ENCODE results near the gene CFAP65. TPM values are rescaled to one million over a fixed set of nuclear protein-coding genes. Genes with fewer than 3 reads are reported as not detected.

Gene CFAP65
- total RNA-seq, 3 donors from 2014 or later: not detected

DNA sequence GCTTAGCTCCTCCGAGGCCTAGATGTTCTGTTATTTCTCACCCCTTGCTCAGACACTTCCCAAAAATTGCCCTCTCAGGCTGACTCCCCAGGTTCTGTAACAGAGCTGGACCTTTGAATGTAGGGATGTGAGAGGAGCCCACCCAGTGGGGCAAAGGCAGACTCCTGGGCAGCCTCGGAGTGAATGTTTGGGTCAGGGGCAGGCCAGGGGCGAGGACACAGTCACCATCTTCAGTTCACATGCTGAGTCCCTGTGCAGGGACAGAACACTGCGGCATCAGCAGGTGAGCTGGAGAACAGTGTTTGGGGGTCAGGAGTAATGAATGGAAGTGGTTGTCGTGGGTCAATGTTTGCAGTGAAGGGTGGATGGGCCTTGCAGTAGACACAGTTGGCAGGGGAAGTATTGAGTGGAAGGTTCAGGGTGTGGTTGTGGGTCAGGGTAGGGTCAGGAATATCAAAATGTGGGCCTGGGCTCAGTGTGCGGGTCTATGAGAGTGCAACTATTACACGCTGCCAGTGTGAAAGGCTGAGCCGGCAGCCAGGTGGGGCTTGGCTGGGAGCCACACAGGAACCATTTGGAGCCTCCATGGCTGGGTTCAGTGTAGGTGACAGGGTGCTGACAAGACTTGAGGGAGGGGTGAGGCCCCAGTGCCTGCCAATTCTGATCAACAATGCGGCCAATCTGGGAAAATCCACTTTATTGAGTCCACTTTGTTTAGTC lies 15.0 kb upstream of the CFAP65 start:
- Mint-ChIP-seq H3K9me3 (no peaks in the 10 kb centered on the region), H3K4me1 (ENCODE audit: low read depth) (peaks cover 24% of the 10 kb centered on the region), H3K36me3 (ENCODE audit: insufficient read depth) (no peaks in the 10 kb centered on the region), H3K27me3 (ENCODE audit: low read depth) (peaks cover 53% of the 10 kb centered on the region), H3K4me3 (no peak overlapping the region)
- ATAC-seq (no peak), DNase-seq (no peak)

DNA sequence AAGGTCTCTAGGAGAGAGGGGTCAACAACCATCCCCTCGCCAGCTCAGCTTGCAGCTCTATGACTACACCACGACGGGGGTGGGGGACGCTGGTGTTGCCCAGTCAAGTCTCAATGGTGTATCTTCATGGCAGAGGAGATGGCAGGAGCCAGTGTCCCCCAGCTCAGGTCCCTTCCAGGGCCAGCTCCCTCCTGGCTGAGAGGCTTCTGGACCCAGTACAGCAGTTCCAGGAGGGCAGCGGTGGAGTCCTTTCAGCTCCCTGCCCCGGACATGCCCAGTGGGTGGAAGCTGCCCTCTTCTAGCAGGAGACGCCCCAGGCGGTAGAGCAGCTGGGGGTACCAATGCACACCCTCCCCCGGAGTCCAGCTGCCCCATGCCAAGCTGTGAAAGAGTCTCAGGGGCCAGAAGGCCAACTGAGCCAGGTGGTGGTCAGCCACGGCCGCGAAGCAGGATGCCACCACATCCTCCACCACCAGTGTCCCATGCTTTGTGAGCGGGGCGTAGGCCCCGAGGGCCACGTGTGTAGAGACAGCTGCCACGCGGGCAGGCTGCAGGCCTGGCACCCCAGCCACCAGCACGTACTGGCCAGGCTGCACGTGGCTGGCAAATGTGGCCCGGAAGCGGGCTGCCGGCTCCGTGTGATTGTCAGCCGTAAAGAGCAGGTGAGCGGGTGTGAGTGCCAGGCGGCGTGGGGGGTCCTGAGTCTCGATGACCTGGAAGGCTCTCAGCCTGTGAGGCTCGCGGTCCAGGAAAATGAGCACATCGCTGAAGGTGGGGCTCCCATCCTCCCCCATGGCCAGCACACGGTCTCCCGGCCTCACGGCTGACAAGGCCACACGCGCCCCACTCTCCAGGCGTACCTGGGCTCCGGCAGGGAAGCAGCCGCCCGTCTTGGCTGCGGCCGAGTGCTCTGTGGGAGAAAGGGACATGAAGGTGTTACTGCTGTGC lies 13.9 kb upstream of the CFAP65 start:
- peaks cover 55% of the 10 kb centered on the region for H3K27me3 Mint-ChIP-seq (ENCODE audit: low read depth)
- ATAC-seq: no peak
- DNase-seq: no peak
- H3K4me1 Mint-ChIP-seq (ENCODE audit: low read depth): peaks cover 22% of the 10 kb centered on the region
- no peaks in the 10 kb centered on the region for H3K36me3 Mint-ChIP-seq (ENCODE audit: insufficient read depth)
- H3K4me3 Mint-ChIP-seq: no peak overlapping the region
- H3K9me3 Mint-ChIP-seq: no peaks in the 10 kb centered on the region

DNA sequence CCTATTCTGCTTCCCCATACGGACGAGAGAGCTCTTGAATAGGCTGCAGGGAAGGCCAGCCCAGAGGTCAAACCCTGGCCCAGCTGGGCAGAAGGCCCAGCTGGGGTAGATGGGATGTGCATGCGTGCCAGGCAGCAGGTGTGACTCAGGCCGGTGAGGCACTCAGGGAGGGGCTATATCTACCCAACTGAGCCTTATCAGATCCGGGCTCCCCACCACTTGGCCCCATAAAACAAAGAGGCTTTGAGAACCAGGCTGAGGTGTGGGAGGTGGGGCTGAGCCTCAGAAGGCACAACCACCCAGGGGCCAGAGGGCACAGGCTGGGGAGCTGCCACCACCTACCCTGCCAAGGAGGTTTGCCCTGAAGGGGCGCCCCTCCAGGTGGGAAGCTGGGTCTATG lies 8.0 kb upstream of the CFAP65 start:
- peaks cover 49% of the 10 kb centered on the region for H3K27me3 Mint-ChIP-seq (ENCODE audit: low read depth)
- H3K4me3 Mint-ChIP-seq: no peak overlapping the region
- no peaks in the 10 kb centered on the region for H3K36me3 Mint-ChIP-seq (ENCODE audit: insufficient read depth)
- no peaks in the 10 kb centered on the region for H3K4me1 Mint-ChIP-seq (ENCODE audit: low read depth)
- ATAC-seq: no peak
- no peaks in the 10 kb centered on the region for H3K9me3 Mint-ChIP-seq
- no peak for DNase-seq

DNA sequence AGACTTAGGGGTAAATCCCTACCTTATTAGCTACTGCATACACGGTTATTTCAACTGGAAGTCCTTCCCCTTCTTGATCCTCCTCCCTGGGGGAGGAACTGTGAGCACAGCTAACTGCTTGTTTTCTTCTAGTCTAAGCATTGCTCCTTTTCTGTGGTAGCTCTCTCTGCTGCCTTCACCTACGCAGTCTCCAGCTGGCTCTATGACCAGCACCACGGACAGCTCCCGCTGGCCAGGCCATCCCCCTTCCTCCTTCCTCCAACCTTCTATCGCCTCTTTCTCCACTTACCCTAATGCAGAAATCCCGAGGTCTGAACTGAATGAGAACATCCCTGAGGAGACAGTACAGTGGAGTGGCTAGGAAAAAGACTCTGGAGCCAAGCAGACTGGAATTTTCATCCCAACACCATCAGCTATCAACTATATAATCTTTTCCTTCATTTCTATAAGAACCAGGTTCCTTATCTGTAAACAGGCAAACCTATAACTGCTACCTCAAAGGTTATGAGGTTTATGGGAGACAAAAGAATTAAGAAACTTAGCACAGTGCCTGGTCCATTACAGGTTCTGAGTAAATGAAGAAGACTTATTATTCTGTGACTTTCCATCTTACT lies 4.7 kb upstream of the CFAP65 start:
- DNase-seq: no peak
- peaks cover 69% of the 10 kb centered on the region for H3K27me3 Mint-ChIP-seq (ENCODE audit: low read depth)
- no peaks in the 10 kb centered on the region for H3K36me3 Mint-ChIP-seq (ENCODE audit: insufficient read depth)

DNA sequence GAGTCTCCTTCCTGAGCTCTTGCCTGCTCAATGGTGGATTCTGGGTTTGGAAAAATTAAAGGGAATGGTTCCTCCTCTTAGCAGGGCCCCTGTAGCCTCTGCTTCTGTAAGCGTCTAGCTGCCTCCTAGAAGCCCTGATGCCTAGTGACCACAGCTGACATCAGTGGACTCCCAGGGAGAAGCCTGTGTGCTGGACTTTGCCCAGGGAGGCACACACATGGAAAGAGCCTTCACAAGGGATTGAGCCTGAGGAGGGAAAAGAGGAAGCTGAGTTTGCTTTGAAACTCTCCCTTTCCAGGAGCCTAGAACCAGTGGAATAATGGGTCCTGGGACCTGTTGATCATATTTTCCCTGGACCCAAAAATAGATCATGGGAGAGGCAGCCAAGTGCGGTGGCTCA lies 1.4 kb upstream of the CFAP65 start:
- H3K4me3 Mint-ChIP-seq: no peak overlapping the region
- ATAC-seq: no peak
- H3K27me3 Mint-ChIP-seq (ENCODE audit: low read depth): peaks cover 71% of the 10 kb centered on the region
- DNase-seq: no peak
- peaks cover 7% of the 10 kb centered on the region for H3K4me1 Mint-ChIP-seq (ENCODE audit: low read depth)
- H3K9me3 Mint-ChIP-seq: no peaks in the 10 kb centered on the region
- no peaks in the 10 kb centered on the region for H3K36me3 Mint-ChIP-seq (ENCODE audit: insufficient read depth)

More for the DNA sequence above, 4.7 kb upstream of the CFAP65 start:
- H3K4me1 Mint-ChIP-seq (ENCODE audit: low read depth): peaks cover 5% of the 10 kb centered on the region
- no peak overlapping the region for H3K4me3 Mint-ChIP-seq
- H3K9me3 Mint-ChIP-seq: no peaks in the 10 kb centered on the region
- ATAC-seq: peak in 1 of 2 donors; percentile 32

DNA sequence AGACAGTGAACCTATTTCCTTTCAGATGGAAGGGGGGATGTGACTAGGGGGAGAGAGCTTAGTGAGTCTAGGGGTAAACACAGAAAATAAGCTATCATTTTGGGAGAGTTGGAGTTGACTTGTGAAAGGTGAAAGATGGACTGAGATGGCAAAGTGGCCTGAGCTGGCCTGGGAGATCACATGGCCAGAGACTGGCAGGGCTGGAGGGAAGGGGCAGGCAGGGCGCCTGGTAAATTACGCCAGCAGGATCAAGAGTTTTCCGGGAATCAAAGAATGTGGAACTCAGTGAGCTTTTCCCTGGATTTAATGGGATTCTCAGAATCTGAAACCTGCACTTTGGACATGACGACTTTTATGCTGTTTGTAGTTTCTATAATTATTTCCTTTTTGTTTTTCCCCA lies 841 bp upstream of the CFAP65 start:
- peaks cover 7% of the 10 kb centered on the region for H3K4me1 Mint-ChIP-seq (ENCODE audit: low read depth)
- no peaks in the 10 kb centered on the region for H3K9me3 Mint-ChIP-seq
- no peaks in the 10 kb centered on the region for H3K36me3 Mint-ChIP-seq (ENCODE audit: insufficient read depth)
- no peak for DNase-seq
- H3K27me3 Mint-ChIP-seq (ENCODE audit: low read depth): peaks cover 73% of the 10 kb centered on the region
- ATAC-seq: no peak
- no peak overlapping the region for H3K4me3 Mint-ChIP-seq

DNA sequence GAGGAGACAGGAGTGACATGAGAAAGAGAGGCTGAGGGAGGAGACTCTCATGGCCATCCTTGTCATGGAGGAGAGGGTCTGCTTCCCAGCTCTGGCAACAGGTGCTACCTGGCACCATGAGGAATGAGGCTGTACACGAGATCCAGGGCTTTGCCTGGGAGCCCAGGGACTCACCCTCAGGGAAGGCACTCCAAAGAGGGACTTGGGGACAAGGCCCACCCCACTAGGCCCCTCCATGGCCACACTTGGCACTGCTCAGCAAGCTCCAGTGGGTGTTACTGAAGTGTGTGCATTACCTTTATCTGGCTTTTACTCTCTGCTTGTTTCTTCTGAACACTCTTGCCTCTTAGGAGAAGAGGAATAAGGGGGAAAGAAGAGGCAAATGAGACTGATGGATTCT lies 2.7 kb downstream of the CFAP65 start:
- Mint-ChIP-seq H3K27me3 (ENCODE audit: low read depth) (peaks cover 78% of the 10 kb centered on the region), H3K4me3 (no peak overlapping the region), H3K4me1 (ENCODE audit: low read depth) (peaks cover 7% of the 10 kb centered on the region), H3K36me3 (ENCODE audit: insufficient read depth) (no peaks in the 10 kb centered on the region), H3K9me3 (no peaks in the 10 kb centered on the region)
- ATAC-seq: no peak
- no peak for DNase-seq

DNA sequence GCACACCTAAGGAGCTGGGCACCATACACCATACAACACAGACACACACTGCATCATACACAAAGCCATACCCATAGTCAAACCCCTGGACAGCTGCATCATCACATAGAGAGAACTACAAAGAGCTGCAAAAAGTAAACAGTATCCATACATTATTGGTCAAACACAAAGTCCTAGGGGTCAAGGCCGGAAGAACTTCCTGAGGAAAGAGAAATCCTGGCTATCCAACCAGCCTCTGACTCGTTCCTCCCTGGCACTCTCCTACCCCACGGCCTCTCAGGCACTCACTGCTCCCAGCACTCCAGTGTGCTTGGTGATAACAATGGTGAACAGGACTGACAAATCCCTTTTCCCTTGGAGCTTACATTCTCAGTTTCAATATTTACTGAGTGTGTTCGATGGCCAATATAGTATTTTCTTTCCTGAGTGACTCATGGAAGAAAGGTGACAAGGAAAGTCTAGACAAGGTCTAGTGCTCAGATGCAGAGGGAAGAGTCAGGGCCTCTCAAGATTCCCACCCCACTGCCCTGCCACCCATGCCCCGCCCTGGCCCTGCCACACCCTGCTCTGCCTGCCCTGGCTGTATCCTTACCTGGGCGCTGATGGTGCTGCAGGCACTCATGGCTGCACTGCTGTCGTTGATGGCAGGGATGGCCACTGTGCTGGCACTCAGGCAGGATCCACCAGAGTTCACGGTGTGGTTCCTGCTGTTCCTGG lies 3.4 kb downstream of the CFAP65 start:
- H3K27me3 Mint-ChIP-seq (ENCODE audit: low read depth): peaks cover 77% of the 10 kb centered on the region
- DNase-seq (no peak), ATAC-seq (no peak)
- H3K4me3 Mint-ChIP-seq: no peak overlapping the region
- H3K9me3 Mint-ChIP-seq: no peaks in the 10 kb centered on the region
- H3K36me3 Mint-ChIP-seq (ENCODE audit: insufficient read depth): no peaks in the 10 kb centered on the region
- H3K4me1 Mint-ChIP-seq (ENCODE audit: low read depth): peaks cover 7% of the 10 kb centered on the region

DNA sequence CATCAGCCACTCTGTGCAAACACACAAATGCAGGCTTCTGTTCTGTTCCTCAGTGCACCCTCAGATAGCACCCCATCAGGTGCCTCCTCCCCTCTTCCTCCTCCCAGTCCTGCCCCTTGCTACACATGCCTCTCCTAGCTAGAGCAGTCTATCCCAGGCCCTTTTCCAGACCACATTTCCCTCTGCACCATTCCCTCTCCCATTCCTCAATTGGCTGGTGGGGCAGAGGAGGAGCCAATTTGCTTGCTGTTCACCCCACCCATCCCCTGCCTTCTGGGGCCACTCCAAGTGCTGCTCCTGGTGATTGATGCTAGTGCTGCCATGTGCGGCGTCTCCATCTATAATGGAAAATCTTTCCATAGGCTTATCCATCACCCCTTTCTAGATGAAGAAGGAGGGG lies 5.4 kb downstream of the CFAP65 start:
- ATAC-seq (no peak), DNase-seq (no peak)
- Mint-ChIP-seq H3K27me3 (ENCODE audit: low read depth) (peaks cover 74% of the 10 kb centered on the region), H3K9me3 (no peaks in the 10 kb centered on the region), H3K4me3 (no peak overlapping the region), H3K4me1 (ENCODE audit: low read depth) (peaks cover under 1% of the 10 kb centered on the region), H3K36me3 (ENCODE audit: insufficient read depth) (no peaks in the 10 kb centered on the region)

DNA sequence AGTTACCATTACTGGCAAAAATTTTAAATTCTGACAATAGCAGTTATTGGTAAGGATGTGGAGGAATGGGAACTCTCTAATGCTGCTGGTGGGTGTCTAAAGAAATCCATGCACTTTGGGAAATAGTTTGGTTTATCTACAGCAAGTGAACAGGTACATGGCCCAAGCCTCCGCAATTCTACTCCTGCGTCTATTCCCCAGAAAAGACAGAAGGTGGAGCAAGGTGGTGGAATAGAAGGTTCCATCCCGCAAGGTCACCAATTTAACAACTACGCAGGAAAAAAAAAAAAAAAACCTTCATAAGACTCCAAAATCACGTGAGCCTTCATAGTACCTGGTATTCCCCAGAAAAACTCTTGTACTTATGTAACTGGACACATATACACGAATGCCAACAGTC lies 6.5 kb downstream of the CFAP65 start:
- no peaks in the 10 kb centered on the region for H3K36me3 Mint-ChIP-seq (ENCODE audit: insufficient read depth)
- H3K4me3 Mint-ChIP-seq: no peak overlapping the region
- H3K9me3 Mint-ChIP-seq: no peaks in the 10 kb centered on the region
- no peak for ATAC-seq
- no peak for DNase-seq
- H3K4me1 Mint-ChIP-seq (ENCODE audit: low read depth): no peaks in the 10 kb centered on the region
- H3K27me3 Mint-ChIP-seq (ENCODE audit: low read depth): peaks cover 69% of the 10 kb centered on the region

DNA sequence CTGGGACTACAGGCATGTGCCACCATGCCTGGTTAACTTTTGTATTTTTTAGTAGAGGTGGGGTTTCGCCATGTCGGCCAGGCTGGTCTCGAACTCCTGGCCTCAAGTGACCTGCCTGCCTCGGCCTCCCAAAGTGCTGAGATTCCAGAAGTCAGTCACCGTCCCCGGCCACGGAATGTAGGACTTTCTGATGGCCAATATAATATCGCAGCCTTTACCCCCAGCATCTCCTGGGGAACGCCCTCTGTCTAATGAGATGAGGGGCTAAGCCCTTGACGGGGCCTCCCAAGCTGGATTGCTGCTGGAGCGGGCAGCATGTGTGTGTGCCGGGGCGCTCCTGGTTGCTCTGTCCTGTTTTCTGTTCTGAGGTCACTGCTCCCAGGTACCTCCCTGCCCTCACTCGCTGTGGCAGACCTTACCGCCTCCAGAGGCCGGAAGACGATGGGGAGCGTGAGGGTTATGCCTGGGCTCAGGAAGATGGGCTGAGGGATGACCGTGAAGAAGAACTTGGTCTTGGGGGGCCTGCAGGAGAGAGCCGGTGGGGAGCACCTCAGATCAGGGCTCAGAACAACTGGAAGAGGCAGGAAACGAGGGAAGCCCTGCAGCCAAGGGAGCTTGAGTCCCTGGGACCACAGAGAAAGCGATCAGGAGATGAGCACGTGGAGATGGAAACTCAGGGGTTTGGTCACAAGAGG lies 9.1 kb downstream of the CFAP65 start:
- no peaks in the 10 kb centered on the region for H3K36me3 Mint-ChIP-seq (ENCODE audit: insufficient read depth)
- no peak for ATAC-seq
- H3K4me1 Mint-ChIP-seq (ENCODE audit: low read depth): no peaks in the 10 kb centered on the region
- H3K9me3 Mint-ChIP-seq: no peaks in the 10 kb centered on the region
- no peak for DNase-seq
- peaks cover 61% of the 10 kb centered on the region for H3K27me3 Mint-ChIP-seq (ENCODE audit: low read depth)
- no peak overlapping the region for H3K4me3 Mint-ChIP-seq

DNA sequence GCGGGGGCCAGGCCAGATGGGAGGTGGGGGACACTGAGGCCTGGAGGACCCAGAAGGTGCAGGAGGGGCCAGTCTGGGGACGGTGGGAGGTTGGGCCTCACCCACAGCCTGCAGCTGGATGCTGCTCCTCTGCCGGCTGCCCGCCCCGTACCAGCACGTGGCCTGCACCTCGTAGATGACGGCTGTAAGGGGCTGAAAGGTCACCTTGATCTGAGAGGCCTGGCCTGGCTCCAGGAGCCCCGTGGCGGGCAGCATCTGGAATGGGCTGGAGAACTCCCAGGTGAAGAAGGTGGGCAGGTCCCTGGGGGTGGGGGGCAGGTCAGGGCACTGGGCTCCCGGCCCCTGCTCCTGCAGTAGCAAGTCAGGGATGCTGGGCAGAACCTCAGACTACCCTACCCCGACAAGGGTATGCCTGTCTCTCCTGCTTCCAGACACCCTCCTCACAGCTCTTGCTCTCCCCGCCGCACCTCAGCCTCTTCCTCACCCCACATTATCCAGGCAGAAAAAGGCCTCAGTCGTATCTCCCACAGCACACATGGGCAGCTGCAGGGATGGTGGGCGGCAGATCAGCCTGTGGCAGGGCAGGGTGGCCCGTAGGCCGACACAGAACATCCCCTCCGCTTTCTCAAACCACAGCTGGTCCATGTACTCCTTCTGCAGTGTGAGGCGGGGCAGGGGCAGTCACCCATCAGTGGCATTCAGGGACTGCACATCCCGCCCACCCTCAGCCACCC lies 10.1 kb downstream of the CFAP65 start:
- H3K4me3 Mint-ChIP-seq: no peak overlapping the region
- ATAC-seq (no peak), DNase-seq (no peak)
- peaks cover 53% of the 10 kb centered on the region for H3K27me3 Mint-ChIP-seq (ENCODE audit: low read depth)
- no peaks in the 10 kb centered on the region for H3K9me3 Mint-ChIP-seq
- H3K36me3 Mint-ChIP-seq (ENCODE audit: insufficient read depth): no peaks in the 10 kb centered on the region
- H3K4me1 Mint-ChIP-seq (ENCODE audit: low read depth): no peaks in the 10 kb centered on the region
